GM12878 (cell line): ENCODE results near the gene SRGAP1.

Experiments used
- BCL3 ChIP-seq: IDR thresholded peaks from 2 replicates; pipeline ENCODE4 v1.6.1; 2011; ENCODE audit warnings: borderline replicate concordance, low read depth, mild to moderate bottlenecking, moderate library complexity, low read length; ENCODE audit not compliant: insufficient read depth, poor library complexity, severe bottlenecking
- CBFB ChIP-seq: IDR thresholded peaks from 2 replicates; pipeline ENCODE4 v1.6.1; 2016; ENCODE audit warnings: antibody characterized with exemption, low read depth
- CTCF ChIP-seq, 3 experiments: IDR thresholded peaks in 2 of 3; conservative IDR thresholded peaks in 1 of 3; 2 replicates each; pipeline ENCODE4 v1.5.1; 2011; ENCODE audit warnings: low read depth in 3 of 3, low read length in 3 of 3, mild to moderate bottlenecking in 3 of 3, control low read depth in 2 of 3, moderate library complexity in 2 of 3, inconsistent platforms in 1 of 3, mixed read lengths in 1 of 3; ENCODE audit not compliant: control insufficient read depth in 2 of 3, insufficient read depth in 1 of 3; ENCODE audit errors: extremely low read depth in 1 of 3
- ELK1 ChIP-seq: IDR thresholded peaks from 2 replicates; pipeline ENCODE4 v1.6.1; 2012; ENCODE audit warnings: low read depth, low read length, improper control_type of control experiment
- FOS ChIP-seq: IDR thresholded peaks from 3 replicates; pipeline ENCODE4 v1.6.1; 2011; ENCODE audit warnings: borderline replicate concordance; ENCODE audit not compliant: insufficient read length; ENCODE audit errors: extremely low read depth
- HDAC2 ChIP-seq: fragments of 200-600 bp; sonication (generic); IDR thresholded peaks from 2 replicates; pipeline ENCODE4 v1.6.1; 2017
- JUNB ChIP-seq: IDR thresholded peaks from 2 replicates; pipeline ENCODE4 v1.6.1; 2016; ENCODE audit warnings: antibody characterized with exemption, mild to moderate bottlenecking
- JUND ChIP-seq: IDR thresholded peaks from 2 replicates; pipeline ENCODE4 v1.6.1; 2012; ENCODE audit warnings: low read depth, mild to moderate bottlenecking, low read length, improper control_type of control experiment, moderate library complexity
- POLR2AphosphoS5 ChIP-seq: IDR thresholded peaks from 2 replicates; pipeline ENCODE4 v1.6.1; 2011; ENCODE audit warnings: mild to moderate bottlenecking, low read length, inconsistent platforms
- SIN3A ChIP-seq: IDR thresholded peaks from 2 replicates; pipeline ENCODE4 v1.6.1; 2012; ENCODE audit warnings: low read depth, low read length, improper control_type of control experiment
- SRF ChIP-seq, 2 experiments: IDR thresholded peaks; 2 replicates each; pipeline ENCODE4 v1.6.1; 2011; ENCODE audit warnings: low read depth in 2 of 2, low read length in 2 of 2, mild to moderate bottlenecking in 1 of 2, moderate library complexity in 1 of 2
- TBL1XR1 ChIP-seq: IDR thresholded peaks from 2 replicates; pipeline ENCODE4 v1.6.1; 2012; ENCODE audit warnings: low read depth, low read length, improper control_type of control experiment
- TCF7 ChIP-seq: IDR thresholded peaks from 2 replicates; pipeline ENCODE4 v1.6.1; 2014; ENCODE audit warnings: antibody characterized with exemption, borderline replicate concordance

- TF ChIP-seq CTCF (IDR thresholded peaks at IDR 0.05 in 2 of 3, conservative IDR thresholded peaks at IDR 0.05 in 1 of 3; ENCODE audit: control insufficient read depth in 2 of 3, extremely low read depth in 1 of 3, insufficient read depth in 1 of 3, low read depth in 3 of 3, low read length in 3 of 3) (no peak), TCF7 (no peak), HDAC2 (no peak), JUNB (no peak), TBL1XR1 (no peak), CBFB (no peak), SRF (IDR thresholded peaks at IDR 0.05; ENCODE audit: low read depth in 2 of 2, low read length in 2 of 2) (no peak), SIN3A (no peak), JUND (no peak), FOS (no peak), BCL3 (no peak), ELK1 (no peak), POLR2AphosphoS5 (no peak)
Observed at GRCh38 chr12:63917477-63917862, 73.0 kb downstream of the SRGAP1 start.
